ENCODE data around the gene SHISAL1.

SHISAL1 gene

GRCh38 chr22:44291674-44292360 is 20.9 kb downstream of the SHISAL1 start:
- Histone ChIP-seq H3K4me1 (no peaks in the 10 kb centered on the region), H3K9me3 (no peaks in the 10 kb centered on the region), H3K4me3 (ENCODE audit: low read depth, low read length) (no peak overlapping the region), H3K36me3 (no peaks in the 10 kb centered on the region), H3K27me3 (no peaks in the 10 kb centered on the region)
- TF ChIP-seq, protein P1, sequence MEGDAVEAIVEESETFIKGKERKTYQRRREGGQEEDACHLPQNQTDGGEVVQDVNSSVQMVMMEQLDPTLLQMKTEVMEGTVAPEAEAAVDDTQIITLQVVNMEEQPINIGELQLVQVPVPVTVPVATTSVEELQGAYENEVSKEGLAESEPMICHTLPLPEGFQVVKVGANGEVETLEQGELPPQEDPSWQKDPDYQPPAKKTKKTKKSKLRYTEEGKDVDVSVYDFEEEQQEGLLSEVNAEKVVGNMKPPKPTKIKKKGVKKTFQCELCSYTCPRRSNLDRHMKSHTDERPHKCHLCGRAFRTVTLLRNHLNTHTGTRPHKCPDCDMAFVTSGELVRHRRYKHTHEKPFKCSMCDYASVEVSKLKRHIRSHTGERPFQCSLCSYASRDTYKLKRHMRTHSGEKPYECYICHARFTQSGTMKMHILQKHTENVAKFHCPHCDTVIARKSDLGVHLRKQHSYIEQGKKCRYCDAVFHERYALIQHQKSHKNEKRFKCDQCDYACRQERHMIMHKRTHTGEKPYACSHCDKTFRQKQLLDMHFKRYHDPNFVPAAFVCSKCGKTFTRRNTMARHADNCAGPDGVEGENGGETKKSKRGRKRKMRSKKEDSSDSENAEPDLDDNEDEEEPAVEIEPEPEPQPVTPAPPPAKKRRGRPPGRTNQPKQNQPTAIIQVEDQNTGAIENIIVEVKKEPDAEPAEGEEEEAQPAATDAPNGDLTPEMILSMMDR (IDR thresholded peaks at IDR 0.05; ENCODE audit: low read depth, low read length), result no peak
- DNase-seq, result peak; percentile 39

DNA sequence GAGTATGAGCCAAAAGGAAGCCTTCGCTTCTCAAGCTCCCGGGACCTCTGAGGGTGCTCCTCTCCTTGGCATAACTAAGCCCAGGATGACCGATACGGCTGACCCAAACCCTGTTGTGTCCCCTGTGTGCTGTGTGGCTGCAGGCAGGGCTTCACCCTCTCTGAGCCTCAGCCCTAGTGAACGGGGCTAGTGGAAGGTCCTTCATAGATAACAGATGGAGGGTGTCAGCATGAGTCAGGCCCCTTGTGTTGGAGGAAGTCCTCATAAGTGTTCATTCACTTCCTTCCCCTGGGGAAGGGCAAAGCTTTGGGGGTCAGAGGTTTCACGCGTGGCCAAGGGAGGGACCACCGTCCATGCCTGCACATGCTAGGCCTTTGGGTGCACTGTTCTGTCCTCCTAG is 21.5 kb downstream of the SHISAL1 start:
- H3K9me3 ChIP-seq, result no peaks in the 10 kb centered on the region
- no peaks in the 10 kb centered on the region for H3K4me1 ChIP-seq
- TF ChIP-seq, protein P1 (IDR thresholded peaks at IDR 0.05; ENCODE audit: low read depth, low read length), result no peak
- H3K36me3 ChIP-seq, result no peaks in the 10 kb centered on the region
- H3K4me3 ChIP-seq (ENCODE audit: low read depth, low read length), result no peak overlapping the region
- no peaks in the 10 kb centered on the region for H3K27me3 ChIP-seq
- DNase-seq, result no peak

- no peaks in the 10 kb centered on the region for H3K4me1 ChIP-seq
- no peaks in the 10 kb centered on the region for H3K36me3 ChIP-seq
- no peak overlapping the region for H3K4me3 ChIP-seq (ENCODE audit: low read depth, low read length)
- H3K27me3 ChIP-seq, result no peaks in the 10 kb centered on the region
- DNase-seq, result no peak
- no peaks in the 10 kb centered on the region for H3K9me3 ChIP-seq
- TF ChIP-seq, protein P1 (IDR thresholded peaks at IDR 0.05; ENCODE audit: low read depth, low read length), result no peak
These were observed 23.2 kb downstream of the SHISAL1 start for GRCh38 chr22:44289414-44290171.

DNA sequence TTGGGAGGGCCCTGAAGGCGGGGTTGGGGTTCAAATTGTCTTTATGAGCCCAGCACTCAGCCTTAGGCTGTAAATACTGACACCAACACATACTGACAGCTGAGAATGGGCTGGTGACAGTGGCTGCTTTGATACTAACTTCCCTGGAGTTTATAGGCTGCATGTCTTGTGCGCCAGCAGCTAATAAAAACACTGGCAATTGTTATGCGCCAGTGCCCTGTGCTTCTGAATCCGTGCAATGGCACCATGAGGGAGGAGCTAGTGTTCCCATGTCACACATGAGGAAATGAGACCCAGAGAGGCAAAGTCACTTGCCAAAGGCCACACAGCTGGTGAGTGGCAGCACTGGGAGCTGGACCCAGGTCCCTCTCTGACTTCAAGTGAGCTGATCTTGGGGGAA is 23.8 kb downstream of the SHISAL1 start:
- no peak for DNase-seq
- no peaks in the 10 kb centered on the region for H3K36me3 ChIP-seq
- H3K27me3 ChIP-seq, result no peaks in the 10 kb centered on the region
- TF ChIP-seq, protein P1 (IDR thresholded peaks at IDR 0.05; ENCODE audit: low read depth, low read length), result no peak
- no peaks in the 10 kb centered on the region for H3K4me1 ChIP-seq
- H3K9me3 ChIP-seq, result no peaks in the 10 kb centered on the region
- no peak overlapping the region for H3K4me3 ChIP-seq (ENCODE audit: low read depth, low read length)

DNA sequence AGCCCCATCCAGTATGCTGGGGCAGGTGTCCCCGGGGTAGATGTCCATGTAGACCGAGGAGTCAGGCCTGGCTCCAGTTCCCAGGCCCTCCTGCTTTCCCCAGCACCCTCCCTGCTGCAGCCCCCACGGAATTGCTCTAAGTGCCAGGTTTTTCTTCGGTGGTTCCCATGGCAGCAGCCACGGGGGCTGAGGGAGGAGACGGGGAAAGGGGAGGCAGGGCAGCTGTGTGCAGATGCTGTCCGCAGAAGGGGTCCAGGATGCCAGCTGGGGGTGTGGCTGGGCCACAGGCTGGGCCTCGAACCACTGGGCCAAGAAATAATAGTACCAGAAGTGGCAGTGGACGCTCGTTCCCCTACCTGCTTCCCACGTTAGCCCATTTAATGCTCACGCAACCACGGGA is 25.0 kb downstream of the SHISAL1 start:
- H3K4me3 ChIP-seq (ENCODE audit: low read depth, low read length), result no peak overlapping the region
- no peaks in the 10 kb centered on the region for H3K27me3 ChIP-seq
- H3K4me1 ChIP-seq, result no peaks in the 10 kb centered on the region
- H3K36me3 ChIP-seq, result no peaks in the 10 kb centered on the region
- no peaks in the 10 kb centered on the region for H3K9me3 ChIP-seq
- no peak for DNase-seq
- TF ChIP-seq, protein P1 (IDR thresholded peaks at IDR 0.05; ENCODE audit: low read depth, low read length), result no peak

DNA sequence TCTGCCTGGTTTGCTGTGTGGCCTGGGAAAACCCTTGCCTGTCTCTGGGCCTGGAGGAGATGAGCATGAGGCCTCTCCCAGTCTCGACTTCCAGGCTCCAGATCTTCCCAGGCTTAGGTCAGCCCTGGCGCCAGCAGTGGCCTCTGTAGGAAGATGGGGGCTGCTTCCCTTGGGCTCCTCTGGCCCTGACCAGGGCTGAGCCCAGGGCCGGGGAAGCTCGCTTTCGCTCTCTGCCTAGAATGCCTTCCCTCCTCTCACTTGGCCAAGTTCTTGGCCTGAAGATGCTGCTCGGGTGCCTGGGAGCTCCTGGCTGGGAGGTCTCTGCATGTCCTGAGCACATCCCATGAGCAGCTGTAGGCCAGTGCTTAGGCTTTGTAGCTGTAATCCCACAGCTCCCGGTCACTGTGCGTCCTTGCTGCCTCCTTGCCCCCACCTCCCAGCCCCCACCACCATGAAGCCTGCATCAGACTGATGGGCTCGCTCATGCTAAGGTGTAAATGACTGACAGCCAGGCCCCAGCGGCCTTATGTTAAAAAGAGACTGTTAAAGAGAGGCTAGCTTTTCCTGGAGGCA is 25.5 kb downstream of the SHISAL1 start:
- H3K36me3 ChIP-seq, result no peaks in the 10 kb centered on the region
- no peaks in the 10 kb centered on the region for H3K27me3 ChIP-seq
- TF ChIP-seq, protein P1 (IDR thresholded peaks at IDR 0.05; ENCODE audit: low read depth, low read length), result no peak
- H3K4me1 ChIP-seq, result no peaks in the 10 kb centered on the region
- no peaks in the 10 kb centered on the region for H3K9me3 ChIP-seq
- no peak overlapping the region for H3K4me3 ChIP-seq (ENCODE audit: low read depth, low read length)
- DNase-seq, result no peak
